Body of pancreas (tissue), 4 donors: Measurements from ENCODE around the gene ME3.

Experiments used
- POLR2A ChIP-seq, 3 donors: fragments of 450-650 bp; IDR thresholded peaks; one replicate each; pipeline ENCODE4 v1.6.1; 2016; ENCODE audit warnings: antibody characterized with exemption in 3 of 3, mild to moderate bottlenecking in 2 of 3
- TF ChIP-seq, protein P1 (sequence below), 7 experiments: fragments of 450-650 bp in 4 of 7; fragments of 200-600 bp in 3 of 7; sonication (generic) in 3 of 7; IDR thresholded peaks; one replicate each; pipeline ENCODE4 v1.5.1; 2016 to 2019; ENCODE audit warnings: antibody characterized with exemption in 7 of 7

DNA sequence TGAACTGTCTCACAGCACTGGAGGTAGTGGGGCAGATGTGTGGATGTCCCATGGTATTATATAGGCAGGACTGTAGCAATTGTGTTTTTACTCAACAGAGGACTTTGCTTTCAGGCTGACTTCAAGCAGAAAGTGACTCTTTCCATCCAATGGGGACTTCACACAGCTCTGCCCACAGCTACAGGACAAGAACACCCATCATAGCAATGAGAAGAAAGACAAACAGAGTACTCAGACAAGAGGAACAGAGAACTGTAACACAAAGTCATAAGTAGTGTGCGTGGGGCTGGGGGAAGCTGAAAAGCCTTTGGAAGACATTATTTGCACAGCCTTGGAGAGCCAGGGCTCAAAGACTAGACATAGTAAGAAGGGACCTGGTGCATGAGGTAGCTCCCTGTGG lies 227.4 kb downstream of the ME3 start:
- TF ChIP-seq, protein P1, sequence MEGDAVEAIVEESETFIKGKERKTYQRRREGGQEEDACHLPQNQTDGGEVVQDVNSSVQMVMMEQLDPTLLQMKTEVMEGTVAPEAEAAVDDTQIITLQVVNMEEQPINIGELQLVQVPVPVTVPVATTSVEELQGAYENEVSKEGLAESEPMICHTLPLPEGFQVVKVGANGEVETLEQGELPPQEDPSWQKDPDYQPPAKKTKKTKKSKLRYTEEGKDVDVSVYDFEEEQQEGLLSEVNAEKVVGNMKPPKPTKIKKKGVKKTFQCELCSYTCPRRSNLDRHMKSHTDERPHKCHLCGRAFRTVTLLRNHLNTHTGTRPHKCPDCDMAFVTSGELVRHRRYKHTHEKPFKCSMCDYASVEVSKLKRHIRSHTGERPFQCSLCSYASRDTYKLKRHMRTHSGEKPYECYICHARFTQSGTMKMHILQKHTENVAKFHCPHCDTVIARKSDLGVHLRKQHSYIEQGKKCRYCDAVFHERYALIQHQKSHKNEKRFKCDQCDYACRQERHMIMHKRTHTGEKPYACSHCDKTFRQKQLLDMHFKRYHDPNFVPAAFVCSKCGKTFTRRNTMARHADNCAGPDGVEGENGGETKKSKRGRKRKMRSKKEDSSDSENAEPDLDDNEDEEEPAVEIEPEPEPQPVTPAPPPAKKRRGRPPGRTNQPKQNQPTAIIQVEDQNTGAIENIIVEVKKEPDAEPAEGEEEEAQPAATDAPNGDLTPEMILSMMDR (IDR thresholded peaks at IDR 0.05), result no peak
- TF ChIP-seq POLR2A (IDR thresholded peaks at IDR 0.05), result no peak
